ENCODE results near the gene OGG1. TPM values are rescaled to one million over a fixed set of nuclear protein-coding genes. Genes with fewer than 3 reads are reported as not detected.

OGG1 gene
- total and polyA plus RNA-seq, 10 of the 15 experiments (the other 5 are each of a cell fraction or from before 2014, with no cell fraction given) = 4.8 to 38.8 (median 27.2) TPM

- no peak for TF ChIP-seq FOXK2 (IDR thresholded peaks at IDR 0.05)
- TF ChIP-seq MEF2A (IDR thresholded peaks at IDR 0.05; ENCODE audit: insufficient read depth, low read depth, low read length) = no peak
These were observed 31.6 kb upstream of the OGG1 start (continued) for GRCh38 chr3:9718118-9718517.

GRCh38 chr3:9721015-9721699 is 28.6 kb upstream of the OGG1 start:
- no peak for TF ChIP-seq RAD51 (IDR thresholded peaks at IDR 0.05)
- no peak for TF ChIP-seq NR2C1 (IDR thresholded peaks at IDR 0.05)
- no peak for TF ChIP-seq CHD4 (IDR thresholded peaks at IDR 0.05)
- no peak for TF ChIP-seq SMAD5 (IDR thresholded peaks at IDR 0.05; ENCODE audit: low read depth)
- no peak for TF ChIP-seq SREBF1 (IDR thresholded peaks at IDR 0.05; ENCODE audit: low read length)
- ChIA-PET POLR2A (no interaction called here), CTCF (interaction anchor here (0.6 to 3.0 kb wide), 5 partner anchors 8 to 218 kb away, joined by 3 to 15 read pairs (median 3); partner anchors contain the start of gene BRPF1), RAD21 (ENCODE audit: unreplicated experiment) (interaction anchor here (1.0 to 1.5 kb wide), 2 partner anchors 17 to 368 kb away, joined by 3 to 5 read pairs; no protein-coding TSS in a partner anchor), SMC1A (ENCODE audit: uncharacterized antibody, unreplicated experiment) (interaction anchor here (1.4 to 2.2 kb wide), 2 partner anchors 13 to 217 kb away, joined by 3 to 5 read pairs; no protein-coding TSS in a partner anchor)
- H3K4me2 ChIP-seq (ENCODE audit: control insufficient read depth, insufficient read depth) = no peak overlapping the region
- H2AFZ ChIP-seq (ENCODE audit: control insufficient read depth, low read depth, low read length) = no peak overlapping the region
- H3K9me3 ChIP-seq (replicated peaks; ENCODE audit: control insufficient read depth, insufficient read depth, low read length) = no peaks in the 10 kb centered on the region
- DNase-seq (ENCODE audit: low read depth, low spot score) (no peak), FAIRE-seq (no peak), ATAC-seq (no peak)
- WGBS (ENCODE audit: insufficient coverage, insufficient replicate concordance, low lambda C conversion rate, missing lambda C conversion rate) = 0% methylated on average over 7 of the region's 7 CpGs
- no peaks in the 10 kb centered on the region; a peak in 2 of 4 replicates for H3K27me3 ChIP-seq (replicated peaks in 1 of 2; ENCODE audit: control insufficient read depth in 2 of 2, insufficient read depth in 2 of 2, low read length in 1 of 2)
- H3K36me3 ChIP-seq (ENCODE audit: control insufficient read depth in 2 of 2, insufficient read depth in 2 of 2, low read length in 1 of 2) = no peaks in the 10 kb centered on the region
- no TSS peak for BruUV-seq (replicated peaks)
- H3K27ac ChIP-seq (ENCODE audit: control insufficient read depth, insufficient read depth) = no peak overlapping the region
- intact Hi-C loops (cut with micrococcal nuclease; ENCODE audit: unreplicated experiment) = no loop called here
- in situ Hi-C loops (cut with MboI) = no loop called here
- no peak overlapping the region for H3K4me3 ChIP-seq
- no peaks in the 10 kb centered on the region for H4K20me1 ChIP-seq (ENCODE audit: control insufficient read depth, insufficient read depth)
- H3K4me1 ChIP-seq (ENCODE audit: control insufficient read depth, insufficient read depth, low read length) = no peaks in the 10 kb centered on the region
- no peak overlapping the region for H3K9ac ChIP-seq (ENCODE audit: control insufficient read depth, insufficient read depth, low read length)
- H3K79me2 ChIP-seq (ENCODE audit: control insufficient read depth, insufficient read depth, low read length) = no peaks in the 10 kb centered on the region

All from GM12878 (cell line).